HCT116 (cell line): Measurements from ENCODE around the gene LSM6.

Experiments
- ATF3 ChIP-seq: IDR thresholded peaks from 2 replicates; pipeline ENCODE4 v1.6.1; 2012
- CBX3 ChIP-seq: IDR thresholded peaks from 2 replicates; pipeline ENCODE4 v1.6.1; 2012; ENCODE audit warnings: low read depth
- CEBPB ChIP-seq: IDR thresholded peaks from 2 replicates; pipeline ENCODE4 v1.6.1; 2012; ENCODE audit warnings: low read depth
- CTCF ChIP-seq, 3 experiments: fragments of 200-600 bp in 1 of 3; sonication (generic) in 1 of 3; IDR thresholded peaks in 2 of 3; conservative IDR thresholded peaks in 1 of 3; 2 replicates each; pipeline ENCODE4 v1.5.1; 2012 to 2017; ENCODE audit warnings: low read depth in 2 of 3, low read length in 2 of 3, antibody characterized with exemption in 1 of 3, borderline replicate concordance in 1 of 3, control low read depth in 1 of 3, mild to moderate bottlenecking in 1 of 3, mixed read lengths in 1 of 3, mixed run types in 1 of 3, moderate library complexity in 1 of 3; ENCODE audit not compliant: insufficient read depth in 1 of 3
- EZH2 ChIP-seq: fragments of 200-600 bp; sonication (generic); IDR thresholded peaks from 2 replicates; pipeline ENCODE4 v1.6.1; 2017; ENCODE audit warnings: antibody characterized with exemption, mixed run types
- POLR2A ChIP-seq: IDR thresholded peaks from 2 replicates; pipeline ENCODE4 v1.7.0; 2011; ENCODE audit warnings: borderline replicate concordance; ENCODE audit not compliant: insufficient read depth, insufficient read length; ENCODE audit errors: extremely low read depth
- RAD21 ChIP-seq: IDR thresholded peaks from 2 replicates; pipeline ENCODE4 v1.6.1; 2012; ENCODE audit warnings: low read depth, mild to moderate bottlenecking
- SIN3A ChIP-seq: IDR thresholded peaks from 2 replicates; pipeline ENCODE4 v1.6.1; 2012; ENCODE audit warnings: low read depth
- SP1 ChIP-seq: IDR thresholded peaks from 2 replicates; pipeline ENCODE4 v1.6.1; 2012; ENCODE audit warnings: low read depth

- TF ChIP-seq ATF3 (no peak), POLR2A (no peak), EZH2 (no peak), CTCF (IDR thresholded peaks at IDR 0.05 in 2 of 3, conservative IDR thresholded peaks at IDR 0.05 in 1 of 3; ENCODE audit: borderline replicate concordance in 1 of 3, insufficient read depth in 1 of 3, low read depth in 2 of 3, low read length in 2 of 3) (no peak), SIN3A (no peak), RAD21 (no peak), SP1 (no peak), CBX3 (no peak), CEBPB (no peak)
Measured at GRCh38 chr4:146142768-146143167, 32.8 kb upstream of the LSM6 start.
